Measurements from ENCODE around the gene EPN2.

- TF ChIP-seq, protein P1, sequence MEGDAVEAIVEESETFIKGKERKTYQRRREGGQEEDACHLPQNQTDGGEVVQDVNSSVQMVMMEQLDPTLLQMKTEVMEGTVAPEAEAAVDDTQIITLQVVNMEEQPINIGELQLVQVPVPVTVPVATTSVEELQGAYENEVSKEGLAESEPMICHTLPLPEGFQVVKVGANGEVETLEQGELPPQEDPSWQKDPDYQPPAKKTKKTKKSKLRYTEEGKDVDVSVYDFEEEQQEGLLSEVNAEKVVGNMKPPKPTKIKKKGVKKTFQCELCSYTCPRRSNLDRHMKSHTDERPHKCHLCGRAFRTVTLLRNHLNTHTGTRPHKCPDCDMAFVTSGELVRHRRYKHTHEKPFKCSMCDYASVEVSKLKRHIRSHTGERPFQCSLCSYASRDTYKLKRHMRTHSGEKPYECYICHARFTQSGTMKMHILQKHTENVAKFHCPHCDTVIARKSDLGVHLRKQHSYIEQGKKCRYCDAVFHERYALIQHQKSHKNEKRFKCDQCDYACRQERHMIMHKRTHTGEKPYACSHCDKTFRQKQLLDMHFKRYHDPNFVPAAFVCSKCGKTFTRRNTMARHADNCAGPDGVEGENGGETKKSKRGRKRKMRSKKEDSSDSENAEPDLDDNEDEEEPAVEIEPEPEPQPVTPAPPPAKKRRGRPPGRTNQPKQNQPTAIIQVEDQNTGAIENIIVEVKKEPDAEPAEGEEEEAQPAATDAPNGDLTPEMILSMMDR (IDR thresholded peaks at IDR 0.05) = no peak
- no peak for TF ChIP-seq POLR2A (IDR thresholded peaks at IDR 0.05)
Observed at GRCh38 chr17:19263641-19264051, 26.5 kb downstream of the EPN2 start.

Data from adrenal gland (tissue), 5 donors.